ENCODE measurements around the gene WDR4.

DNA sequence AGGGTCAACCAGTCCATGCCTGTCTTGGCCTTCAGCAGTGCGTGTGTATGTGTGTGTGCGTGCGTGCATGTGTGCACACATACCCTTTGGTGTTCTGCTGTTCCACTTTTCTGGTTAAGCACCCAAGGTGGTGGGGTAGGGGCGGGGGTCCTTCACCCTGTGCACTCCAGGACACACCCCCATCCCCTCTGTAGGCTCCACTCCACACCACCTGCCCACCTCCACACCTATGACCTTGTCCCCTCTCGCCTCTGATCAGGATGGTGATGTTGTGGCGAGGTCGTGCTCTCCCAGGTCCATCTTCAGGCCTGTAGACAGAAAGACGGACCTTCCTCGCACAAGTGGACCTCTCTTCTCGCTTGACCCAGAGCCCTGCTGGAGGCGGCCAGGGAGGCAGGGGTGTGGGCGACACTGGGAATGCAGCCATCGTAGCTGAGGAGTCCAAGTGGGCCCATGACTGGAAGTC is 44.6 kb downstream of the WDR4 start:
- TF ChIP-seq, protein P1, sequence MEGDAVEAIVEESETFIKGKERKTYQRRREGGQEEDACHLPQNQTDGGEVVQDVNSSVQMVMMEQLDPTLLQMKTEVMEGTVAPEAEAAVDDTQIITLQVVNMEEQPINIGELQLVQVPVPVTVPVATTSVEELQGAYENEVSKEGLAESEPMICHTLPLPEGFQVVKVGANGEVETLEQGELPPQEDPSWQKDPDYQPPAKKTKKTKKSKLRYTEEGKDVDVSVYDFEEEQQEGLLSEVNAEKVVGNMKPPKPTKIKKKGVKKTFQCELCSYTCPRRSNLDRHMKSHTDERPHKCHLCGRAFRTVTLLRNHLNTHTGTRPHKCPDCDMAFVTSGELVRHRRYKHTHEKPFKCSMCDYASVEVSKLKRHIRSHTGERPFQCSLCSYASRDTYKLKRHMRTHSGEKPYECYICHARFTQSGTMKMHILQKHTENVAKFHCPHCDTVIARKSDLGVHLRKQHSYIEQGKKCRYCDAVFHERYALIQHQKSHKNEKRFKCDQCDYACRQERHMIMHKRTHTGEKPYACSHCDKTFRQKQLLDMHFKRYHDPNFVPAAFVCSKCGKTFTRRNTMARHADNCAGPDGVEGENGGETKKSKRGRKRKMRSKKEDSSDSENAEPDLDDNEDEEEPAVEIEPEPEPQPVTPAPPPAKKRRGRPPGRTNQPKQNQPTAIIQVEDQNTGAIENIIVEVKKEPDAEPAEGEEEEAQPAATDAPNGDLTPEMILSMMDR (IDR thresholded peaks at IDR 0.05) = no peak
- TF ChIP-seq POLR2A (IDR thresholded peaks at IDR 0.05) = no peak
